ENCODE data around the gene GMDS.

The GMDS gene

GRCh38 chr6:1593958-1594314 lies 651.5 kb downstream of the GMDS start:
- no peak for DNase-seq

- no peak for DNase-seq
These were observed 652.0 kb downstream of the GMDS start for GRCh38 chr6:1593286-1593957.

- DNase-seq = no peak
These were observed 652.6 kb downstream of the GMDS start for GRCh38 chr6:1592852-1593251.

- DNase-seq = no peak
These were observed 653.5 kb downstream of the GMDS start for GRCh38 chr6:1591926-1592325.

GRCh38 chr6:1591243-1591642 lies 654.2 kb downstream of the GMDS start:
- no peak for DNase-seq

GRCh38 chr6:1590580-1590979 lies 654.8 kb downstream of the GMDS start:
- no peak for DNase-seq

- DNase-seq = no peak
These were observed 656.2 kb downstream of the GMDS start for GRCh38 chr6:1589208-1589607.

- DNase-seq = no peak
These were observed 657.4 kb downstream of the GMDS start for GRCh38 chr6:1587977-1588376.

- DNase-seq = no peak
These were observed 657.9 kb downstream of the GMDS start for GRCh38 chr6:1587546-1587945.

GRCh38 chr6:1586861-1587450 lies 658.4 kb downstream of the GMDS start:
- DNase-seq = no peak

- no peak for DNase-seq
These were observed 659.1 kb downstream of the GMDS start for GRCh38 chr6:1586256-1586655.

GRCh38 chr6:1585669-1586049 lies 659.7 kb downstream of the GMDS start:
- DNase-seq = no peak

GRCh38 chr6:1584996-1585668 lies 660.3 kb downstream of the GMDS start:
- no peak for DNase-seq

GRCh38 chr6:1584146-1584545 lies 661.3 kb downstream of the GMDS start:
- DNase-seq = no peak

- DNase-seq = no peak
These were observed 664.0 kb downstream of the GMDS start for GRCh38 chr6:1581120-1581991.

GRCh38 chr6:1580585-1580984 lies 664.8 kb downstream of the GMDS start:
- no peak for DNase-seq

- DNase-seq = no peak
These were observed 665.3 kb downstream of the GMDS start for GRCh38 chr6:1580109-1580508.

- no peak for DNase-seq
These were observed 666.3 kb downstream of the GMDS start for GRCh38 chr6:1579096-1579495.

- DNase-seq = no peak
These were observed 667.3 kb downstream of the GMDS start for GRCh38 chr6:1577896-1578745.

GRCh38 chr6:1577146-1577680 lies 668.2 kb downstream of the GMDS start:
- DNase-seq = no peak

- no peak for DNase-seq
These were observed 668.7 kb downstream of the GMDS start for GRCh38 chr6:1576711-1577110.

- DNase-seq = no peak
These were observed 669.2 kb downstream of the GMDS start for GRCh38 chr6:1576166-1576565.

Data from NCI-H2171 treated with DMSO at 0.1 percent for 48 hours (cell line).